Measurements from ENCODE around the gene ZBTB46.

The ZBTB46 gene

GRCh38 chr20:63789836-63790571 is 41.1 kb downstream of the ZBTB46 start:
- POLR2A ChIA-PET (ENCODE audit: low non-redundant PET), result interaction anchor here (0.5 kb wide), 1 partner anchor 10 kb away, joined by 3 read pairs; no protein-coding TSS in a partner anchor
- H3K27ac ChIP-seq, result no peak overlapping the region
- no peak for DNase-seq (ENCODE audit: low spot score)
- no peak for TF ChIP-seq CTCF (conservative IDR thresholded peaks at IDR 0.05; ENCODE audit: low read depth)
- CTCF ChIA-PET, result interaction anchor here (1.0 to 1.4 kb wide), 2 partner anchors 83 to 184 kb away, joined by 4 read pairs; no protein-coding TSS in a partner anchor

- no peak overlapping the region for H3K27ac ChIP-seq
- CTCF ChIA-PET, result interaction anchor here (0.7 to 2.4 kb wide), 2 partner anchors 12 to 186 kb away, joined by 3 to 12 read pairs; no protein-coding TSS in a partner anchor
- TF ChIP-seq CTCF (conservative IDR thresholded peaks at IDR 0.05; ENCODE audit: low read depth), result no peak
- POLR2A ChIA-PET (ENCODE audit: low non-redundant PET), result no interaction called here
- DNase-seq (ENCODE audit: low spot score), result no peak
These were observed 43.3 kb downstream of the ZBTB46 start for GRCh38 chr20:63787749-63788148.

GRCh38 chr20:63787302-63787701 is 43.8 kb downstream of the ZBTB46 start:
- ChIA-PET POLR2A (ENCODE audit: low non-redundant PET) (no interaction called here), CTCF (interaction anchor here (0.7 to 2.4 kb wide), 5 partner anchors 11 to 186 kb away, joined by 3 to 16 read pairs (median 5); no protein-coding TSS in a partner anchor)
- H3K27ac ChIP-seq, result no peak overlapping the region
- DNase-seq (ENCODE audit: low spot score), result no peak
- no peak for TF ChIP-seq CTCF (conservative IDR thresholded peaks at IDR 0.05; ENCODE audit: low read depth)

DNA sequence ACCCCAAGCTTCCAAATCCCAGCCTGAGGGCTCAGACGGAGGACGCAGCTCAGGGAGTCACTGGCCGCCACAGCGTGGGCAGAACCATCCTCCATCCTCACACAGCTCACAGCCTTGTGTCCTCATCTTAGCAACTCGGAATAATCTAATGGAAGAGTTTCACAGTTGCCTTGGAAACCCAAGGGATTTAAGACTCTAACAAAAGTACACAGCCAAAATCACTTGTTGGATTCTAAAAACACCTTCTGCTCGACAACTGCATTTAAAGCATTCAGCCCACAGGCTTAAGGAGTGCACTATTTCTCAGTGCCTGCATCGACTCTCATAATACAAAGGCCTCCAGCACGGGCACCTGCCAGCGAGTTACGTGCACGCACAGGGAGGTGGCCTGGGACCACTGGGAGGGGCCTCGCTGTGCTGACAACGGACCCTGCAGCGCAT is 45.4 kb downstream of the ZBTB46 start:
- ChIA-PET POLR2A (ENCODE audit: low non-redundant PET) (no interaction called here), CTCF (interaction anchor here (0.5 to 2.4 kb wide), 35 partner anchors 8 to 408 kb away, joined by 3 to 17 read pairs (median 4); partner anchors contain the start of genes LIME1 and TPD52L2)
- DNase-seq (ENCODE audit: low spot score), result no peak
- no peak overlapping the region for H3K27ac ChIP-seq
- TF ChIP-seq CTCF (conservative IDR thresholded peaks at IDR 0.05; ENCODE audit: low read depth), result no peak

- H3K27ac ChIP-seq, result no peak overlapping the region
- POLR2A ChIA-PET (ENCODE audit: low non-redundant PET), result interaction anchor here (0.5 kb wide), 1 partner anchor 255 kb away, joined by 3 read pairs; no protein-coding TSS in a partner anchor
- CTCF ChIA-PET, result interaction anchor here (0.6 to 1.1 kb wide), 2 partner anchors 12 to 275 kb away, joined by 3 to 5 read pairs; no protein-coding TSS in a partner anchor
- TF ChIP-seq CTCF (conservative IDR thresholded peaks at IDR 0.05; ENCODE audit: low read depth), result no peak
- DNase-seq (ENCODE audit: low spot score), result no peak
These were observed 47.1 kb downstream of the ZBTB46 start for GRCh38 chr20:63783970-63784369.

GRCh38 chr20:63782521-63782971 is 48.5 kb downstream of the ZBTB46 start:
- TF ChIP-seq CTCF (conservative IDR thresholded peaks at IDR 0.05; ENCODE audit: low read depth), result no peak
- no peak for DNase-seq (ENCODE audit: low spot score)
- H3K27ac ChIP-seq, result no peak overlapping the region
- ChIA-PET POLR2A (ENCODE audit: low non-redundant PET) (no interaction called here), CTCF (interaction anchor here (0.7 kb wide), 1 partner anchor 35 kb away, joined by 4 read pairs; no protein-coding TSS in a partner anchor)

Data from RWPE1 (cell line).